HS-27A (cell line): Measurements from ENCODE around the gene MPPED1.

Source experiments
- DNase-seq: peaks from one replicate; pipeline ENCODE4 v3.0.0-alpha.2; 2012; ENCODE audit warnings: low read depth, missing footprints

Gene MPPED1

DNA sequence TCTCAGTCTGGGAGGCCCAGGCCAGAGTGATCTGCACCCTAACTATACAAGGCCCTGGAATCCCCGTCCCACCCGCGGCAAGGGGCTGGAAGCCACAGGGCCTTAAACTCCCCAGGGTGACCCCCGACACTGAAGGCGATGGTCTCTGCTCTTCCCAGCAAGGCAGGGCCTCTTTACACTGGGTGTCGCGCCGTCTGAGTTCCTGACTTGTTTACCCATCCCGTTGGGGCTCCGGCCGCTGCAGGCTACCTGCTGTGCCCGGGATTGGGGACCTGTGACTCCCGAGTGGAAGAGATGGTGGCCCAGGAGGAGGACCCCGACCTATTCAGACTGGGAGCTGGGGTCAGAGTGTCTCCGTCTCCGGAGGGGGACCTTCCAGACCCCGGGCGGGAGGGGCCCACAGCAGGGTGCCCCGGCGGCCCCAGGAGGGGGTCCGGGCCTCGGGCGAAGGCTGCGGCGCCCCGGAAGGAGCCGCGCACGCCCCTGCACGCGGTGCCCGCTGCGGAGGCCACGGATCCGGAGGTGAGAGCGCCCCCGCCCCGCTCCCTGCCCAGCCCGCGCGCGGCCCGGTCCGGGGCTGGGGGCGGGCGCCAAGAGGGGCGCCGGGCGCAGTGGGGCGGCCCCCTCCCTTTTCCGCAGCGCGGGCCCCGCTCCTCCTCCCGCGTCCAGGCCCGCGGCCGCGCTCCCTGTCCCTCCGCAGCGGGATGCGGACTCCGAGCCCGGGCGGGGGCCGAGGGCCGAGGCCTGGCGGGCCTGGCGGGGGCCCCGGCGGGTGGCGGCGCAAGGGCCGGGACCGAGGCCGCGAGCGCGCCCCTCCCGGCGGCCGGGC lies 560 bp upstream of the MPPED1 start:
- no peak for DNase-seq

DNA sequence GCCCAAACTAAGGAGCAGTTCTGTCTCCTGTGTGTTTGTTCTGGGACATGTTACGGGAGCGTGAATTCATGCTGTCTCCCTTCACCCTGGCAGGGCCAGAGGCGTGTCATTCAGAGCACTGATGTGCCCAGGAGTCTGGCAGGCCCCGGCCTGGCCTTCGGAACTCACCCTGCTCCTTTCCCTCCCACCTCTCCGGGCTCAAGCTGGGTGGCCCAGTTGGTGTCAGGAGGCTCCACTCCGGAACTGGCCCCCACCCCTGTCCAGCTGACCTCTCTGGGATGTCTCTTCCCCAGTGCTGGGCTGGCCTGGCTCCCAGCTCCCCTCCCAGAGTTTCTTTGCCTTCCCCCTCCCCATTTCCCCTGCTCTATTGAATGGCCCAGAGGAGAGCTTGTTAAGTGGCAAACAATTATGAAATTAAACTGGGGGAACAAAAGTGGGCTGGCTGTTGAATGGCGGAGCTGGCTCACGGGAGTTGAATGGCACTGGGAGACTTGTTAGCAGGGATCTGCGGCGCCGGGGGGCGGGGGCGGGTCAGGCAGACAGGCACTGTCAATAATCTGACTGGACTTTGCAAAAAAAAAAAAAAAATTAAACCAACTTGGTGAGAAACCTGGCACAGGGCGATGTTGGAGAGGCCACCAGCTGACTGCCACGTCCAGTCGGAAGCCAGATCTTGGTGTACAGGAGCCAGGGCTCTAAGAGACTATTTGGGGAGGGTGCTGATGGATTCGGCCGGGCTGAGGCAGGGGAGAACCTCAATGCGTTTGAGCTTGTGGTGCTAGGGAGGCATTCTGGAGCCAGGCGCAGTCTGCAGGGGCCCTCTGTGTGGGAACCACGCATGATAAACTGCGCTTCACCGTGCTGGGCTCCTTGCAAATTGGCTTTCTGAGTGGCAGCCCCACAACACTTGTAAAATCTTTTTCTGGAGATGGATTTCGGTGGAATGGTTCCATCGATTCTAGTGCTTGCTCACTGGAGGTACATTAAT lies 1.3 kb downstream of the MPPED1 start:
- no peak for DNase-seq

DNA sequence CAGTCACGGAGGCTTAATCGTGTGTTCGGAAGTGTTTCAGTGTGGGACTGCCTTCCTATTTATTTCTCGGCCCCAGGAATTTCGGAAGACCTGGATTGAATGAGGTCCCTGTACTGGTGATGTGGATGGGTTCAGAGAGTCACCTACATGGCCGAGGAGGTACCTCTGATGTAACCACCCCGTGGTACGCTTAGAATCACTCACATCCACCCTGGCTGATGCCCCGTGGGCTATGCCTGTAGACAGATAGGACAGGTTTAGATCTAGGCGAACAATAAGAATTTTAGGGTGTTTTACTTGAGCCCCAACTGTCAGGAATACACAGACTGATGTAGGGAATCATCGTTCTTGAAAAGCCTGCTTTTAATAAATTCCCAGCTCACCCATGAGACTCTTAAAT lies 2.0 kb downstream of the MPPED1 start:
- DNase-seq = no peak

DNA sequence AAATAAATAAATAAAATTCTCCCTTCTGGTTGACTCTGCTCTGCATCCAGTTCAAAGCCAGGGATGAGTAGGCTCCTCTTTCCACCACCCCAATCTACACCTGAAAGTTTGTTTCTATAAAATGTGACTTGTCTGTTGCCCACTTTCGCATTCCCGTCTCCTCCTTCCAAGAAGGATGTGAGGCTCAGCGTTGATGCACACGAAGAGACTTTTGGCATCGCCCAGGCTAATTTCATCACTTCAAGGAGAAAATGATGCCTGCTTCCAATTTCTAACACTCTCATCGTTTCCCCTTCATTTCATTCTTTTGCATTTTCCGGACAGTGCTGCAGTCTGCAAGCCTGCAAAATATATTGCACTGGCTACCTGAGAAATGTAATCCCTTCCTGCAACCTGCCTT lies 3.9 kb downstream of the MPPED1 start:
- DNase-seq = no peak

DNA sequence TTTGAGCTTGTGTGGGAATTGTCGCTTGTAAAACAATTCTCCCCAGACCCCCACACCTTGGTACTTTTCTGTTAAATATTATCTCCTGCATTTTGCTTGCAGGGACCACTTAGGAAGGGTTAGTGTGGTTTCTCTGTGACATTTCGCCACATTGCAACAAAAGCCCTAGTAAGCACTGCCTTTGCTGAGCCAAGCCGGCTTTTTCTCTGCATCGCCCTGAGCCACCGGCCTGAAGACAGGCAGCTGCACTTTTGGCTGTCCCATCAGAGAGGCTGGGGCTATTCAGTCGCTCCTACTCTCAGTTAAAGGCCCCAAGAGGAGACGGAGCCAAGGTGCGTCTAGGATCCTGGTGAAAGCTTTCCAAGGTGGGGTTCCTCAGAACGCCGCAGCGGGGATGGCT lies 5.7 kb downstream of the MPPED1 start:
- DNase-seq = no peak

DNA sequence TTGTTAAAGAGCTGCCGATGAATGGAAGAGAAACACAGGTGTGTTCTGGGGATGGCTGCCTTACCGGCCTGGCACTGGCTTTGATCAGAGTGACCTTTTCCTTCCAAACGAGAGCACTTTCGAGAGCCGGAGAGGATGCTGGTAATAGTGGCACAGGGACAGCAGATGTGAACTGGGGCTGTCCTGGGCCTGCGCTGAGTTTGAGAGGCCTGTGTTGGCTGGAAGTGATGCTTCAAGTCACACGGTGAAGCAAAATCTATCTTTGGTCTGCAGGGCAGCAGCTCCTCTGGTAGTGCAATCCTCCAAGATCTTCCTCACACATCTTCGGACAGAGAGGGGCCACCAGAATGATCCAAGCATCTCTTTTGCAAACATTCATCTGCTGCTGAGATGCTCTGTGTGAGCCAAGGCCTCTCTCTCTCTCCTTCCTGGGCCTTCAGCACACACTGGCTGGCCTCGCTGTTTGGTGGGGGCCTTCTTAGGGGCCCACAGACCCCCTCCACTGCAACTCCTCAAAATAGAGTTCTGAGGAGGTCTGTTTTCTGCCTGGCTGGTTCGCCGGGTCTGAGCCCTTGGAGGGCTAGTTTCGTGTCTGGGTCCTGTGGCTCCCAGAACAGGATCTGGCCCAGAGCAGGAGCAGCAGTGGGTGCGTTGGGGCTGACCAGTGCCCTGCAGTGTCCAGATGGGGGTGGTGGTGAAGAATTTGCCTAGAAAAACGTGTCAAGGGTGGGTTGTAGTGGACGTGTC lies 6.4 kb downstream of the MPPED1 start:
- no peak for DNase-seq

DNA sequence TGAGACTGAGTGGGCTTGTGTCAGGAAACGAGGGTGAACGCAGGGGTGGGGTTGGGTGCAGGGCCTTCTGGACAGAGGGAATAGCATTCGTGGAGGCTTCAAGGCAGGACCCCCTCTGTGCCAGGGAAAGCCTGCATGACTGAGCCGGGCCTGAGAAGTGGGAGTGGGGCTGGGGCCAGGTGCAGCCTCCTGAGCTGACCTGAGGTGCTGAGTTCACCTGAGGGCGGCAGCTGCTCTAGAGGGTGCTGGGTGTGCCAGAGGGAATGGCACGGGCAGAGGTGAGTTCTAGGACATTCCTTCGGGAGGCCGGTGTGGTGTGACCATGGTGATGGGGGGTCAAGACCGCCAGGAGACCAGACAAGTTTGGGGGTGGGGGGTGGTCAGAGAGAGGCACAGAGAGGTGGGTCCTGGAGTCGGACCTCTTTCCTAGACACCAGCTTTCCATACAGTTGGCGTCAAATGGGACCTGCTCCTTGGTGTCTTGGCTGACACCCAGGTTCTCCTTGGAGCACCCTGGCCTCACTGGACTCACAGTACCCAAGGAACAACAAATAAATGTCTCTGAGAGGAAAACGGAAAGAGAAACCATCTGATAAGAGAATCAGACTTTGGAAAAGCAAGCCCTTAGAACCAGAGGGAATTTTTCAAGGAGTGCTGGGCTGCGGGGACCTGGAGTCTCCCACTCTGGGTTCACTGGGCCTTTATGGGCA lies 7.7 kb downstream of the MPPED1 start:
- no peak for DNase-seq

DNA sequence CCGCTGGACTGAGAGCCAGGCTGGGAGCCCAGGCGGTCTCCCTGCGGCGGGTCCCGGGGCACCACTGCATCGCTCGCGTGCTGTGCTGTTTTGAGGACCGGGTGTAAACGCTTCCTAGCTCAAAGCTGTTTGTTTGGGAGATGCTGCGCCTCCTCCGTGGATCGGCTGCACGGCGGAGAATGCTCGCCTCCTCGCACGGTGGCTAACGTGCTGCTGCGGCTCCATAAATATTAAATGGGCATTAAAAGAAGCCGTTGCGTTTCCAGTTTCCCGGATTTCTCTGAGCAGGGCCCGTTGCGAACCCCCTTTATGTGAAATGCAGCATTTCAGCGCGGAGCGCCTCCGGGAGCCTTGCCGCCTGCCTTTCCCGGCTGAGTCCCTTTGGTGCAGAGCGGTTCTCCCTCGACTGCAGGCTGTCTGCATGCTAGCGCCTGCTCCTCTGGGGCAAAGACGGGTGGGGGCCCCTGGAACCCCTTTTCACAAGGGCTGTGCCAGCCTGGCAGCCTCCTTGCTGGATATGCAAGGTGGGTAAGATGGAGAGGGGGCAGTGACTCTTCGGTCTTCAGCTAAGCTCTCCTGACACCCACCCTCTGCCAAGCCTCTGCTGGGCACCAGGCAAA lies 9.3 kb downstream of the MPPED1 start:
- DNase-seq = no peak

DNA sequence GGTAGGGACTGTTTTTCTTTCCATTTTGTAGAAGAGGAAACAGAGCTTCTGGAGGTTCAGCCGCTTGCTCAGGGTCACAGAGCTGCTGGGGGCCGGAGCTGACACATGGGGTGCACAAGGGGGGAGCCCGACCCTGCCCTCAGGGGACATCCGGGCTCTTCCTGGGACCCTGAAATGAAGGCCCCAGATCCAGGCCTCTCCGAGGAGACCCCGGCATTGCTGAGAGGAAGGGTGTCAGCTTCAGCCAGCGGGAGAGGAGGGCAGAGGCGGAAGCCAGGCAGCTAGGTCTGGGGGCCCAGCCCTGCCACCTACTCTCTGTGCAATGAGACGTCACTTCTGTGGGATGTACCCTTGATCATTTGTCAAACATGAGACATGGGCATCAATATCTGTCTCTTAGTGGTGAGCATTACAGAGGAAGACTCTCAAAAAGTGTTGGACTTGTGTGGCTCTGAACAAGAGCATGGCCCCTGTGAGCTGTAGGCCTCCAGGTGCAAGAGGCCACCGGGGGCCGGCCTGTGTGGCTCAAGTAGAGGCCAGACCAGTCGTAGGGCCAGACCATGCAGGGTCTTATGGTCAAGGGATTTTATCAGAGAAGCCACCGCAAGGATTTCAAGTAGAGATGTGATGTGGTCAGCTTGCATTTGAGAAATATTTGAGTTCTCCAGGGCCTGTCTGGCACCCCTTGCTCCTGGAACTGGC lies 10.3 kb downstream of the MPPED1 start:
- no peak for DNase-seq

DNA sequence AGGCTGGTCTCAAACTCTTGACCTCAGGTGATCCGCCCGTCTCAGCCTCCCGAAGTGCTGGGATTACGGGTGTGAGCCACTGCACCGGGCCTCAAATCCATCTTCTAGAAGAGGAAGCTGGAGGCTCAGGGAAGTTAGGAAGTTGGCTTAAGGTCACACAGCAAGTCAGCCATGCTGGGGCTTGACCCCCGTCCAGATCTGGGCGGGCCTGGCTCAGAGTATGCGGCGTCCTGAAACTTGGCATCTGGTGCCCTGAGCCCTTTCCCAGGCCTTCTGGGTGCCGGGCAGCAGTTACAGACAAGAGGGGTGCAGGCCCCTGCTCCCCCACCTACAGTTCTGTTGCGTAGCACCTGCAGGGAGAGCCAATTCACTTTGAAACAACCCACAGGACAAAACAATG lies 11.2 kb downstream of the MPPED1 start:
- DNase-seq = no peak

DNA sequence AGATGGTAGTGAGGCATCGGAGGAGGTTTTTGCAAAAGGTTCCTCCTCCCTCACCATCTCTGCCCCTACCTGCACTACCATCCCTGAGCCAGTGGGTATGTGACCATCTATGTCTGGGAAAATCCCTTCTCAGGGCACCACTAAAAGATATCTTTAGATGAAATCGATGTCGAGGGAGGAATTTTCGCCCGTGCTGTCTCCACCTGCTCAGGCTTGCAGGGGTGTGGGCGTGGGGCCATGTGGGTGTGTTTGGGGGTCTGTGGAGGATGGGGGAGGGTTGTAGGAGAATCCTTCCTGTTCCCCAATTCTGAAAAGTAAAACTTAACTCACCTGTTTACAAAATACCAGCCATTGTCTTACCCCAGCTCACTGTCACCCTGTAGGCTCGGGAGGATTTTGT lies 12.4 kb downstream of the MPPED1 start:
- no peak for DNase-seq

DNA sequence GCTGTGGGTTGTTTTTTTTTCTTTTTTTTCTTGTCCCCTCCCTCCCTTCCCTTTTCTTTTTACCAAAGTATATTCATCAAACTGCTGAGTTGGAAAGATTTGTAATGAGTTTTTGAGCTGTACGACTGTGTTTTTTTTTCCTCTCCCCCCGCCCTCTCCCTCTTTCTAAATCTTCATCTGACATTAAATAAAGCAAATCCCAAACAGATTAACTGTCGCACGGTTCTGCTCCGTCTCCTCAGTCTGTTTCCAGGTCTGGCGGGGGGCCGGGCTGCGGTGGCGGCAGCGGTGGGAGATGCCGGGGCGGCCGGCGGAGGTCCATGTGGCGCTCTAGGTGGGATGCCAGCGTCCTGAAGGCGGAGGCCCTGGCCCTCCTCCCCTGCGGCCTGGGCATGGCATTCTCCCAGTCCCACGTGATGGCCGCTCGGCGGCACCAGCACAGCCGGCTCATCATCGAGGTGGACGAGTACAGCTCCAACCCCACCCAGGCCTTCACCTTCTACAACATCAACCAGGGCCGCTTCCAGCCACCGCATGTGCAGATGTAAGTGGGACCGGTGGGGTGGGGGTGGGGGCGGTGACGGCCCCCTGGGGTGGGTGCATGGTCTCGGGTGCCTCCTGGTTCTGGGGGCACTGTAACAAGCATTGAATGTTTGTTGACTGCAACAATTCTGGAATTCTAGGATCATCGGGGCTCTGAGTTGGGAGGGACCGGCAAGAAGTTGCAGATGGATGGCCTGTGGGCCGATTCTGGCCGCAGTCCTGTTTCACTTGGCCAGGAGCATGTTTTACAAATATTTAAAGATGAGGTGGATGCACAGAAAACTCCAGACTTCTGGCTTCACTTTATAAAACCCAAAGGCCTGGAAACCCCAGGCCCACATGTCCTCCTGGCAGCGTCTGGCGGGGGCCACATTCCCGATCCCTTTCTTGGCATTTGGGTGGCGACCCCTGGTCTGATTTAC lies 13.1 kb downstream of the MPPED1 start:
- no peak for DNase-seq

DNA sequence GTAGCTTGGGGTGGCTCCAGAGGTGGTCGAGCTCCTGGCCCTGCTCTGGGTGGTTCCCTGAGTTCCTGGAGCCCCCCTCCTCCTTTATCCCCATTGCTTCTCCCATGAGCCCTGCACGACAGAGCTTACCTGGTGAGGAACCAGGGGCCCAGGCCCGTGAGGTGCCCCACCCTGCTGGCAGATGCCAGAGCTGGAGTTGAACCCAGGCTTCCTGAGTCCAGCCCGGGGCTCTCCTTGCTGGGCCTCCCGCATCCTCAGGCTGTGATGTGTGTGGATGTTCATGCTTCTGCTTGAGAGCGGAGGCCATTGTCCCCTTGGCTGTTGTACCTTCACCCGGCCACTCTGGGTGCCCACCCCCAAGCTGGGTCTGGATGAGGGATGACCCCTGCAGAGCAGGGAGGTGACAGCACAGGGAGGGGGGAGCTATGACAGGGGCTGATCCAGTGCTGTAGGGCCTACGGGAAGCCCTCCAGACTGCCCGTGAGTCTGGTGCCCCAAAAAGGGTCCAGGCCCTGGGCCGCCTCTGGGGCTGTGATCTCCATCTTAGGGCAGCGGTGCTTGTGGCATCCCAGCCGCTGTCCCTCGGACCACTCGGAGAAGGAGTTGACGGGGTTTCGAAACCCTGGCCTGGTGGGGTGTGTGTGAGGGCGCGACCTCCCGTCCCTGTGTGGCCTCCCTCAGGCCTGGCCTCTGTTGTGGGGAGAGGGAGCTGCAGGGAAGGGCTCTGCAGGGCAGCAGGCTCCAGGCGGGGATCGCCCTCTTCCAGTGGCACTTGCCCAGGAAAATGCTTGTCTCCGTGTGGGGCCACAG lies 14.4 kb downstream of the MPPED1 start:
- no peak for DNase-seq

DNA sequence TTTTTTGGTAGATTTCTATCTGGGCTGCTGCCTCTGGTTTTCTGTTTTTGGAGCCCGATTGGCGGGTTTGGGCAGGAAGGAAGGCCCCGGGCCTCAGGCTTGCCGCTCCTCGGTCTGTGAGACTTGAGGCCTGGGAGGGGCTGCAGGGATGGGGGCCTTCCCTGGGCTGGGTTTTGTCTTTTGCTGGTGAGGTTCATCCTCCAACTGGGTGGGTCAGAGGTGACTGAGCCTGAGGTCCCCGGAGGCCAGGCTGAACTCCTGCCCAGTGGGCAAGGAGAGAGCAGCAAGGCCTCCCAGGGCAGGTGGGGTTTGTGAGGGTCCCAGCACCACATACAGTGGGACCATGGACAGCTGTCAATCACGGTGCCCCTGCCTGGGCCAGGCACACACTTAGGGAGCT lies 15.0 kb downstream of the MPPED1 start:
- DNase-seq = no peak

DNA sequence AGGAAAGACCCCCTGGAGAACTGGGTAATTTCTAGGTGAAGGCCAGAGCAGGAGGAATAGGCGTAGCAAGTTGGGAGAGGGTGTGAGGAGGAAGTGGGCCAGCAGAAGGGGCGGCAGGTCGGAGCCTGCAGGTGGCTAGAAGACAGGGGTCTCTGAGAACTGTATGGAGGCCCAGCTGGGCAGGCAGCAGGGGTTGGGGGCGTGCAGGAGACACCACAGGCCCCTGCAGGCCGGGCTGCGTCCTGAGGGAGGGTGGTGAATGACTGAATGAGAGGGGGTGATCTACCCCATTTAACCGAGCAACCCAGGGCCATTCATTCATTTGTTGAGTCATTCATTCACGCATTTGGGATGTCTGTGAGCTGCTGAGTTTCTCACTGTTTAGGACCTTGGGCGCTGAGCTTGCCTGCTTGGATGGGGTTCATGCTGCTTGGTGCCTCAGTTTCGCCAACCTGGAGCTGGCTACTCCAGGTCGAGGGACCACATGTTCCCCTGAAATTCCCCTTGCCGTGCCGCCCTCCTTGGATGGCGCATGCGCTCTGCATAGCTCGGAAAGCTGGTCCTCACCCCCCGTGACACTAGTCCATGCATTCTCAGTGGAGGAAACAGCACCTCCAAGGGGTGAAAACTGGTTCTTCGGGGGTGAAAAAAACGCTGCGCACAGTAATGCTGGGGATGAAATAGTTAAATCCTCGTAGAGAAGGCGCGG lies 15.6 kb downstream of the MPPED1 start:
- DNase-seq = no peak

DNA sequence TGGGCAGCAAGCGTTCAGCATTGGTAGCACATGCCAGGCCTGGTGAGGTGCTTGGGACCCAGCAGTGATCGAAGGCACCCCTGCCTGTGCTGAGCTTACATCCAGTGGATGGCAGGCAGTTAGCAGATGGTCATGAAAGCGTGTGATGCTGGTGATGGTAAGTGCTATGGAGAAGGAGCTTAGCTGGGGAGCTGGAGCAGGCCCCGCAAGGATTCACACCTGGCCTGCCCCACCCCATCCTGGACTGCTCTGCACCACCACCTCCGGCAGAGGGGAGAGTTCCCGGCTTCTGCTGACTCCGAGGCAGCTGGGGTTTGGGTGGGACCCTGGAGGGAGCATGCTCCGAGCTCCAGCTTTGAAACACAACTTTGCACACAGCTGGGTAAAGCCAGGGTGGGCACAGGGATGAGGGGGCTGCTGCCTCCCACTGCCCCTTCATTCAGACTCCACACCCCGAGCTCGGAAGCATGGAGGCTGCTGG lies 16.2 kb downstream of the MPPED1 start:
- DNase-seq = no peak

DNA sequence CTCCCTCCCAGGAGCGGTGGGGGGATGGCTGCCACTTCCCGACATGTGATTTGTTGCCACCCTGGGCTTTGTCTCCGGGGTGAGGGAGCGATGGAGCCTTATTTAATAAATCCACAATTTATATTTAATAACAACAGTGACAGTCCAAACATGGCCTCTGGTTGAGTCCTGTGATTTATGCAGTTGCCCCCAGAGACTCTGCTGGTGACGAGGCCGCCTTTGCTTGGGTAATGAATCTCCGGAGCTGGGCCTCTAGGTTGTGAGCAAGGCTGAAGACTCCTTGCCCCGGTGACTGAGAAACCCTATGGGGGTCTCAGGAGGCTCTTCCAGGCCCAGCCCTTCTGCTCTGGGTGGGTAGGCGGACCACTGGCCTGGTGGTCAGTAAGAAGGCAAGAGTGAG lies 16.7 kb downstream of the MPPED1 start:
- no peak for DNase-seq

DNA sequence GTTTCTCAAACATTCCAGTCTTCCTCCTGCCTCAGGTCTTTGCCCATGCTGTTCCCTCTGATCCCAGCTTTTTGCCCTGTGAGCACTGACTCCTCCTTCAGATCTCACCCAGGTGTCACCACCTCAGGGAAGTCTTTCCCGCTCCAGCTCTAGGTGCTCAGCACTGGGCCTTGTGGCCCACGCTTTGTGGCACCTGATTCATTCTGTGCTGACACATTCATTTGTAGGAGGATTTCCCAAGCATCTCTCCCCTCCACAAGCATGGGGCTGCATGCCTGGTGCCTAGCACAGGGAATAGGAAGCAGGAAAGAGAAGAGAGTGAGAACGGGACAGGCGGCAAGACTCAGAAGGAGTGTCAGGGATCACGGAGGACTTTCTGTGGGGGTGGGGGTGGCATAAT lies 17.6 kb downstream of the MPPED1 start:
- no peak for DNase-seq
